Activated T-cell treated with anti-CD3 and anti-CD28 coated beads, Interleukin-2, amount 50 U/mL, for 4 hours (primary cell): ENCODE data around the gene TSPAN4. TPM values are rescaled to one million over a fixed set of nuclear protein-coding genes. Genes with fewer than 3 reads are reported as not detected.

Source experiments
- ATAC-seq, 2 donors: fragments of 200-7000 bp; cut with Tn5 transposase; one replicate each; pipeline ENCODE4 v1.10.0; 2021
- DNase-seq: peaks from one replicate; pipeline ENCODE4 v3.0.0-alpha.2; 2020
- H3K27me3 Mint-ChIP-seq: one replicate; pipeline ENCODE4 v1.8.0; 2021; ENCODE audit warnings: low read depth, mixed read lengths
- H3K36me3 Mint-ChIP-seq: one replicate; pipeline ENCODE4 v1.8.0; 2022; ENCODE audit warnings: mixed read lengths; ENCODE audit not compliant: insufficient read depth
- H3K4me1 Mint-ChIP-seq: one replicate; pipeline ENCODE4 v1.8.0; 2021; ENCODE audit warnings: low read depth, mixed read lengths
- H3K4me3 Mint-ChIP-seq: one replicate; pipeline ENCODE4 v1.8.0; 2021; ENCODE audit warnings: mild to moderate bottlenecking, moderate library complexity, mixed read lengths
- H3K9me3 Mint-ChIP-seq: one replicate; pipeline ENCODE4 v1.8.0; 2021; ENCODE audit warnings: mixed read lengths
- total RNA-seq, 3 donors: library from RNA; stranded (reverse); gene quantifications; one replicate each; pipeline ENCODE4 v1.2.1, GENCODE V29; 2021

TSPAN4 gene
- total RNA-seq, 3 donors from 2014 or later: 4.6 to 6.0 (median 5.7) TPM

- DNase-seq (no peak), ATAC-seq (peak; percentile 32 to 34)
- peaks cover 34% of the 10 kb centered on the region for H3K27me3 Mint-ChIP-seq
- no peaks in the 10 kb centered on the region for H3K9me3 Mint-ChIP-seq
- H3K36me3 Mint-ChIP-seq: no peaks in the 10 kb centered on the region
- H3K4me3 Mint-ChIP-seq: peak overlapping the region; percentile 62
- H3K4me1 Mint-ChIP-seq: peaks cover 23% of the 10 kb centered on the region
Measured at GRCh38 chr11:833114-833791, 9.4 kb upstream of the TSPAN4 start.

- peaks cover 23% of the 10 kb centered on the region for H3K4me1 Mint-ChIP-seq
- ATAC-seq (no peak), DNase-seq (no peak)
- H3K27me3 Mint-ChIP-seq: peaks cover 28% of the 10 kb centered on the region
- H3K36me3 Mint-ChIP-seq: no peaks in the 10 kb centered on the region
- H3K9me3 Mint-ChIP-seq: no peaks in the 10 kb centered on the region
- peak overlapping the region; percentile 62 for H3K4me3 Mint-ChIP-seq
Measured at GRCh38 chr11:833849-834311, 8.8 kb upstream of the TSPAN4 start.

- H3K4me3 Mint-ChIP-seq: peak overlapping the region; percentile 62
- no peaks in the 10 kb centered on the region for H3K9me3 Mint-ChIP-seq
- H3K4me1 Mint-ChIP-seq: peaks cover 15% of the 10 kb centered on the region
- DNase-seq (no peak), ATAC-seq (no peak)
- peaks cover 20% of the 10 kb centered on the region for H3K27me3 Mint-ChIP-seq
- H3K36me3 Mint-ChIP-seq: no peaks in the 10 kb centered on the region
Measured at GRCh38 chr11:834371-835316, 8.0 kb upstream of the TSPAN4 start.

GRCh38 chr11:836274-836673, 6.4 kb upstream of the TSPAN4 start:
- no peak overlapping the region for H3K4me3 Mint-ChIP-seq
- H3K36me3 Mint-ChIP-seq: no peaks in the 10 kb centered on the region
- H3K9me3 Mint-ChIP-seq: no peaks in the 10 kb centered on the region
- peaks cover 24% of the 10 kb centered on the region for H3K4me1 Mint-ChIP-seq
- peaks cover 9% of the 10 kb centered on the region for H3K27me3 Mint-ChIP-seq
- ATAC-seq (no peak), DNase-seq (no peak)

GRCh38 chr11:836700-837099, 6.0 kb upstream of the TSPAN4 start:
- DNase-seq: no peak
- Mint-ChIP-seq H3K36me3 (no peaks in the 10 kb centered on the region), H3K9me3 (no peaks in the 10 kb centered on the region), H3K4me3 (no peak overlapping the region), H3K4me1 (peaks cover 25% of the 10 kb centered on the region), H3K27me3 (peaks cover 5% of the 10 kb centered on the region)
- no peak for ATAC-seq

- no peak for DNase-seq
- ATAC-seq: no peak
- Mint-ChIP-seq H3K4me3 (no peak overlapping the region), H3K27me3 (no peaks in the 10 kb centered on the region), H3K4me1 (peaks cover 24% of the 10 kb centered on the region), H3K9me3 (no peaks in the 10 kb centered on the region), H3K36me3 (no peaks in the 10 kb centered on the region)
Measured at GRCh38 chr11:837189-837989, 5.3 kb upstream of the TSPAN4 start.

- no peak for ATAC-seq
- no peak for DNase-seq
- H3K27me3 Mint-ChIP-seq: no peaks in the 10 kb centered on the region
- H3K4me1 Mint-ChIP-seq: peaks cover 24% of the 10 kb centered on the region
- H3K9me3 Mint-ChIP-seq: no peaks in the 10 kb centered on the region
- no peak overlapping the region for H3K4me3 Mint-ChIP-seq
- H3K36me3 Mint-ChIP-seq: no peaks in the 10 kb centered on the region
Measured at GRCh38 chr11:837990-838307, 4.7 kb upstream of the TSPAN4 start.

GRCh38 chr11:838441-839279, 4.0 kb upstream of the TSPAN4 start:
- H3K9me3 Mint-ChIP-seq: no peaks in the 10 kb centered on the region
- peaks cover 3% of the 10 kb centered on the region for H3K27me3 Mint-ChIP-seq
- DNase-seq (no peak), ATAC-seq (no peak)
- no peak overlapping the region for H3K4me3 Mint-ChIP-seq
- no peaks in the 10 kb centered on the region for H3K36me3 Mint-ChIP-seq
- peaks cover 27% of the 10 kb centered on the region for H3K4me1 Mint-ChIP-seq

GRCh38 chr11:839280-839623, 3.4 kb upstream of the TSPAN4 start:
- Mint-ChIP-seq H3K4me1 (peaks cover 27% of the 10 kb centered on the region), H3K36me3 (no peaks in the 10 kb centered on the region), H3K9me3 (no peaks in the 10 kb centered on the region), H3K4me3 (no peak overlapping the region), H3K27me3 (peaks cover 3% of the 10 kb centered on the region)
- DNase-seq (no peak), ATAC-seq (no peak)

- Mint-ChIP-seq H3K4me1 (peaks cover 25% of the 10 kb centered on the region), H3K9me3 (no peaks in the 10 kb centered on the region), H3K4me3 (peak overlapping the region; percentile 85), H3K27me3 (peaks cover 3% of the 10 kb centered on the region), H3K36me3 (no peaks in the 10 kb centered on the region)
- DNase-seq: no peak
- no peak for ATAC-seq
Measured at GRCh38 chr11:839875-840617, 2.6 kb upstream of the TSPAN4 start.

- DNase-seq (no peak), ATAC-seq (peak; percentile 43 to 46)
- peaks cover 25% of the 10 kb centered on the region for H3K4me1 Mint-ChIP-seq
- peaks cover 5% of the 10 kb centered on the region for H3K27me3 Mint-ChIP-seq
- H3K36me3 Mint-ChIP-seq: no peaks in the 10 kb centered on the region
- peak overlapping the region; percentile 85 for H3K4me3 Mint-ChIP-seq
- H3K9me3 Mint-ChIP-seq: no peaks in the 10 kb centered on the region
Measured at GRCh38 chr11:841981-842369, 677 bp upstream of the TSPAN4 start.

- H3K36me3 Mint-ChIP-seq: no peaks in the 10 kb centered on the region
- ATAC-seq (peak; percentile 17 to 21), DNase-seq (no peak)
- H3K4me1 Mint-ChIP-seq: peaks cover 25% of the 10 kb centered on the region
- H3K27me3 Mint-ChIP-seq: peaks cover 5% of the 10 kb centered on the region
- peak overlapping the region; percentile 71 for H3K4me3 Mint-ChIP-seq
- H3K9me3 Mint-ChIP-seq: no peaks in the 10 kb centered on the region
Measured at GRCh38 chr11:843086-843734, 558 bp downstream of the TSPAN4 start.
